ENCODE data around the gene HSPA12B. TPM values are rescaled to one million over a fixed set of nuclear protein-coding genes. Genes with fewer than 3 reads are reported as not detected.

The HSPA12B gene
- total and polyA plus RNA-seq, 3 donors from 2014 or later: 8.0 to 11.1 (median 10.7) TPM

DNA sequence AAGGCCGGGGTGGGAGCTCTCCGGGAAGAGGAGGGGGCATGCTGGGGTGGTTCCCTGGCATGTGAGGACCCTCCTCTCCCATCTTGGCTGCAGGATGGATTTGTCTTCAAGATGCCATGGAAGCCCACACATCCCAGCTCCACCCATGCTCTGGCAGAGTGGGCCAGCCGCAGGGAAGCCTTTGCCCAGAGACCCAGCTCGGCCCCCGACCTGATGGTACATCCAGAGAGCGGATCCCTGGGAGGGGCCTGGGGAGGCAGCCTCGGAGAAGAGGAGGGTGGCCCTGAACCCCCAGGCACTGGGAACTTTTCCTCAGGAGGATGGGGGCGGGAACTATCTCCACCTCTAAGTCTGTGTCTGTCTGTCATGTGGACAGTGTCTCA lies 68.4 kb downstream of the HSPA12B start:
- 83 to 98% methylated on average over 2 to 8 of the region's 8 CpGs for WGBS, 2 donors
- intact Hi-C loops (cut with DNase I; ENCODE audit: low total_unique reads): no loop called here

DNA sequence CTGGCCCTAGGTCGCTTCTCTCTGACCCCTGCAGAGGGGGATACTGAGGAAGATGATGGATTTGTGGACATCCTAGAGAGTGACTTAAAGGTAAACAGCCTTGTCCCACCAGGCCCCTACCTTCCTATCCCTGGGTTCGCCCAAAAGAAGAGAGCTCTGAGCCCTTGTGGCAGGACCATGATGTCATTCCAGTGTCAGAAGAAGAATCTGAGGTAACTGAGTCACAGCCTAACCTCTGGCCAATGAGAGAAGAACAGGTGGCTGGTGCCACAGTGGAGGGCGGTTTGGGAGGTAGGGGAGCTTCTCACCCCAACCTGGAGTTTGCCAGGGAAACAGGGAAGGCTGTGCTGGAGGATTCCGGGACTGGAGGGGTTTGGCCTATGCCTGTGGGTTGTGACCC lies 68.8 kb downstream of the HSPA12B start:
- WGBS, 2 donors: 87 to 94% methylated on average over 4 of the region's 4 CpGs
- H3K27me3 ChIP-seq: no peaks in the 10 kb centered on the region
- no peaks in the 10 kb centered on the region for H3K9me3 ChIP-seq
- peaks cover 6% of the 10 kb centered on the region for H3K4me1 ChIP-seq
- no peak for DNase-seq
- H3K4me3 ChIP-seq: no peak overlapping the region
- intact Hi-C loops (cut with DNase I; ENCODE audit: low total_unique reads): no loop called here
- TF ChIP-seq, protein P1, sequence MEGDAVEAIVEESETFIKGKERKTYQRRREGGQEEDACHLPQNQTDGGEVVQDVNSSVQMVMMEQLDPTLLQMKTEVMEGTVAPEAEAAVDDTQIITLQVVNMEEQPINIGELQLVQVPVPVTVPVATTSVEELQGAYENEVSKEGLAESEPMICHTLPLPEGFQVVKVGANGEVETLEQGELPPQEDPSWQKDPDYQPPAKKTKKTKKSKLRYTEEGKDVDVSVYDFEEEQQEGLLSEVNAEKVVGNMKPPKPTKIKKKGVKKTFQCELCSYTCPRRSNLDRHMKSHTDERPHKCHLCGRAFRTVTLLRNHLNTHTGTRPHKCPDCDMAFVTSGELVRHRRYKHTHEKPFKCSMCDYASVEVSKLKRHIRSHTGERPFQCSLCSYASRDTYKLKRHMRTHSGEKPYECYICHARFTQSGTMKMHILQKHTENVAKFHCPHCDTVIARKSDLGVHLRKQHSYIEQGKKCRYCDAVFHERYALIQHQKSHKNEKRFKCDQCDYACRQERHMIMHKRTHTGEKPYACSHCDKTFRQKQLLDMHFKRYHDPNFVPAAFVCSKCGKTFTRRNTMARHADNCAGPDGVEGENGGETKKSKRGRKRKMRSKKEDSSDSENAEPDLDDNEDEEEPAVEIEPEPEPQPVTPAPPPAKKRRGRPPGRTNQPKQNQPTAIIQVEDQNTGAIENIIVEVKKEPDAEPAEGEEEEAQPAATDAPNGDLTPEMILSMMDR (IDR thresholded peaks at IDR 0.05): no peak
- no peak for TF ChIP-seq POLR2A (IDR thresholded peaks at IDR 0.05)
- no peak overlapping the region for H3K27ac ChIP-seq
- H3K36me3 ChIP-seq (ENCODE audit: low read depth, missing control alignments): no peaks in the 10 kb centered on the region

More for the DNA sequence above, 68.4 kb downstream of the HSPA12B start:
- TF ChIP-seq, protein P1 (IDR thresholded peaks at IDR 0.05): no peak
- no peak for TF ChIP-seq POLR2A (IDR thresholded peaks at IDR 0.05)
- Histone ChIP-seq H3K27me3 (no peaks in the 10 kb centered on the region), H3K4me3 (no peak overlapping the region), H3K4me1 (peaks cover 3% of the 10 kb centered on the region), H3K9me3 (no peaks in the 10 kb centered on the region), H3K36me3 (ENCODE audit: low read depth, missing control alignments) (no peaks in the 10 kb centered on the region), H3K27ac (no peak overlapping the region)
- DNase-seq: no peak

DNA sequence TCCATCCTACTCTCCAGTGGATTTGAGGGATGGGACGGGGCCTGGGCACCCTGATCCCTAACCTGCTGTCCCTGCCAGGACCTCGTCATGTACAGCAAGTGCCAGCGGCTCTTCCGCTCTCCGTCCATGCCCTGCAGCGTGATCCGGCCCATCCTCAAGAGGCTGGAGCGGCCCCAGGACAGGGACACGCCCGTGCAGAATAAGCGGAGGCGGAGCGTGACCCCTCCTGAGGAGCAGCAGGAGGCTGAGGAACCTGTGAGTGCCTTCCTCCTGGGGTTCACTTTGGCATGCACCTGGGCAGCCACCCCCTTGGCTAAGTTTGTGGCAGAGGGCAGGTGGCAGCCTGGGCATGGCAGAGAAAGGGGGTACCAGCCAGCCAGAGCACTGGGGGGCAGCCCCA lies 69.4 kb downstream of the HSPA12B start:
- 80 to 97% methylated on average over 1 to 13 of the region's 13 CpGs for WGBS, 2 donors
- peaks cover 11% of the 10 kb centered on the region for H3K4me1 ChIP-seq
- no peak for TF ChIP-seq POLR2A (IDR thresholded peaks at IDR 0.05)
- TF ChIP-seq, protein P1 (IDR thresholded peaks at IDR 0.05): no peak
- intact Hi-C loops (cut with DNase I; ENCODE audit: low total_unique reads): no loop called here
- H3K36me3 ChIP-seq (ENCODE audit: low read depth, missing control alignments): no peaks in the 10 kb centered on the region
- H3K4me3 ChIP-seq: no peak overlapping the region
- H3K27ac ChIP-seq: no peak overlapping the region
- no peak for DNase-seq
- no peaks in the 10 kb centered on the region for H3K9me3 ChIP-seq
- H3K27me3 ChIP-seq: no peaks in the 10 kb centered on the region

Other genes starting within 250 kb of the HSPA12B start
- under 1 TPM; 0.31 to 0.74 TPM for gene GFRA4, start 69.3 kb upstream of the HSPA12B start, total RNA-seq
- 0.51 TPM for gene GFRA4, start 69.3 kb upstream of the HSPA12B start, polyA plus RNA-seq (ENCODE audit: insufficient read depth, low read depth, low replicate concordance)
- gene ADAM33, start 50.7 kb upstream of the HSPA12B start, total RNA-seq: 10 to 100 TPM; 35.4 to 61.1 TPM
- 25.5 TPM for gene ADAM33, start 50.7 kb upstream of the HSPA12B start, polyA plus RNA-seq (ENCODE audit: insufficient read depth, low read depth, low replicate concordance)
- gene SIGLEC1, start 20.1 kb upstream of the HSPA12B start, total RNA-seq: 1 to 10 TPM; 4.3 to 9.4 TPM
- gene SIGLEC1, start 20.1 kb upstream of the HSPA12B start, polyA plus RNA-seq (ENCODE audit: insufficient read depth, low read depth, low replicate concordance): 6.6 TPM
- 10 to 100 TPM; 17.6 to 19.7 TPM for gene ADISSP, start 35.1 kb downstream of the HSPA12B start, total RNA-seq
- 36.5 TPM for gene ADISSP, start 35.1 kb downstream of the HSPA12B start, polyA plus RNA-seq (ENCODE audit: insufficient read depth, low read depth, low replicate concordance)
- 10 to 100 TPM in 1 of 2 donors, 1 to 10 TPM in 1; 9.8 to 12.1 TPM for gene SPEF1, start 48.8 kb downstream of the HSPA12B start, total RNA-seq
- gene SPEF1, start 48.8 kb downstream of the HSPA12B start, polyA plus RNA-seq (ENCODE audit: insufficient read depth, low read depth, low replicate concordance): 28.8 TPM
- 10 to 100 TPM; 32.2 to 44.1 TPM for gene CENPB, start 54.1 kb downstream of the HSPA12B start, total RNA-seq
- 24.8 TPM for gene CENPB, start 54.1 kb downstream of the HSPA12B start, polyA plus RNA-seq (ENCODE audit: insufficient read depth, low read depth, low replicate concordance)
- gene CDC25B, start 63.6 kb downstream of the HSPA12B start, total RNA-seq: 10 to 100 TPM; 25.4 to 45.6 TPM
- gene CDC25B, start 63.6 kb downstream of the HSPA12B start, polyA plus RNA-seq (ENCODE audit: insufficient read depth, low read depth, low replicate concordance): 14.4 TPM
- 10 to 100 TPM; 25.9 to 26.6 TPM for gene AP5S1, start 87.9 kb downstream of the HSPA12B start, total RNA-seq
- 26.0 TPM for gene AP5S1, start 87.9 kb downstream of the HSPA12B start, polyA plus RNA-seq (ENCODE audit: insufficient read depth, low read depth, low replicate concordance)
- 10 to 100 TPM; 28.5 to 34.6 TPM for gene MAVS, start 114.1 kb downstream of the HSPA12B start, total RNA-seq
- 14.5 TPM for gene MAVS, start 114.1 kb downstream of the HSPA12B start, polyA plus RNA-seq (ENCODE audit: insufficient read depth, low read depth, low replicate concordance)
- gene PANK2, start 156.7 kb downstream of the HSPA12B start, total RNA-seq: 10 to 100 TPM; 63.4 to 71.2 TPM
- gene PANK2, start 156.7 kb downstream of the HSPA12B start, polyA plus RNA-seq (ENCODE audit: insufficient read depth, low read depth, low replicate concordance): 57.9 TPM

Measured in testis (tissue), 3 donors.